ENCODE data around the gene TMEM19.

The TMEM19 gene

GRCh38 chr12:71718611-71719010 is 32.7 kb downstream of the TMEM19 start:
- DNase-seq (ENCODE audit: low read depth): no peak

GRCh38 chr12:71719647-71720370 is 33.9 kb downstream of the TMEM19 start:
- no peak for DNase-seq (ENCODE audit: low read depth)

- DNase-seq (ENCODE audit: low read depth): no peak
Observed at GRCh38 chr12:71721783-71722505, 36.1 kb downstream of the TMEM19 start.

GRCh38 chr12:71725011-71725410 is 39.1 kb downstream of the TMEM19 start:
- DNase-seq (ENCODE audit: low read depth): no peak

GRCh38 chr12:71726548-71726947 is 40.7 kb downstream of the TMEM19 start:
- DNase-seq (ENCODE audit: low read depth): no peak

- DNase-seq (ENCODE audit: low read depth): no peak
Observed at GRCh38 chr12:71727958-71728357, 42.1 kb downstream of the TMEM19 start.

- DNase-seq (ENCODE audit: low read depth): no peak
Observed at GRCh38 chr12:71730936-71731335, 45.1 kb downstream of the TMEM19 start.

- DNase-seq (ENCODE audit: low read depth): no peak
Observed at GRCh38 chr12:71731439-71732356, 45.8 kb downstream of the TMEM19 start.

GRCh38 chr12:71732357-71732712 is 46.5 kb downstream of the TMEM19 start:
- DNase-seq (ENCODE audit: low read depth): no peak

- no peak for DNase-seq (ENCODE audit: low read depth)
Observed at GRCh38 chr12:71737197-71737596, 51.3 kb downstream of the TMEM19 start.

GRCh38 chr12:71742998-71743397 is 57.1 kb downstream of the TMEM19 start:
- DNase-seq (ENCODE audit: low read depth): no peak

- no peak for DNase-seq (ENCODE audit: low read depth)
Observed at GRCh38 chr12:71744522-71745300, 58.8 kb downstream of the TMEM19 start.

GRCh38 chr12:71746974-71747611 is 61.2 kb downstream of the TMEM19 start:
- DNase-seq (ENCODE audit: low read depth): peak; percentile 13

GRCh38 chr12:71748081-71748850 is 62.4 kb downstream of the TMEM19 start:
- no peak for DNase-seq (ENCODE audit: low read depth)

- no peak for DNase-seq (ENCODE audit: low read depth)
Observed at GRCh38 chr12:71749666-71750065, 63.8 kb downstream of the TMEM19 start.

- no peak for DNase-seq (ENCODE audit: low read depth)
Observed at GRCh38 chr12:71752891-71753290, 67.0 kb downstream of the TMEM19 start.
